ENCODE results near the gene DELE1.
"Not testable (repeated sequence)": the region's sequence is repeated elsewhere in the genome, so short reads cannot be mapped to it uniquely, and the experiment has no call there.

The DELE1 gene

DNA sequence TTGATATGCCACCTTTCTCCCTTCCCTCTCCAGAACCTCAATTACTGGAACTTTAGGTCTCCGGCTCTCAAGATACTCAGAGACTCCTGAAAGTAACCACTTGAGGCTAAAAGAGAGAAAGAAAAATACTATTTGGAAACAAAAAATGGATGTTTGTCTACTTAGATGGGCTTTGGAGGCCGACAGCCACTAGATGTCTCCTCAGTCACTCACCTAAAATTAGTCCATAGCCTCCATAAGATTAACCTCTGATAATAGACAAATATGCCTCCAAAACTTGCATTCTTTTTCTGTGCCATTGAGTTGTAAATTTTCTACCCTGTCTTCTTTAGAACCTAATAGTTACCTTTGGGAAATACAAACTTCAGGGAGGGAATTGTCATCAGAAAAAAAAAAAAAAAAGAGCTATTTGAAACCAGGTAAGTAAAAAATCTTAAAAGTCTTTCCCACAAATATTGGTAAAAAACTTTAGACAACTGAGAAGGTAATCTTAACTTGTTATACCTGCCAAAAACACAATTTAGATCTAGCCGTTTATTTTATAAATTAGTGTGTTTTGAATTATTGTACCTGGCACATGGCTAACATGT lies 34.3 kb upstream of the DELE1 start:
- no peak for DNase-seq (ENCODE audit: low spot score)

DNA sequence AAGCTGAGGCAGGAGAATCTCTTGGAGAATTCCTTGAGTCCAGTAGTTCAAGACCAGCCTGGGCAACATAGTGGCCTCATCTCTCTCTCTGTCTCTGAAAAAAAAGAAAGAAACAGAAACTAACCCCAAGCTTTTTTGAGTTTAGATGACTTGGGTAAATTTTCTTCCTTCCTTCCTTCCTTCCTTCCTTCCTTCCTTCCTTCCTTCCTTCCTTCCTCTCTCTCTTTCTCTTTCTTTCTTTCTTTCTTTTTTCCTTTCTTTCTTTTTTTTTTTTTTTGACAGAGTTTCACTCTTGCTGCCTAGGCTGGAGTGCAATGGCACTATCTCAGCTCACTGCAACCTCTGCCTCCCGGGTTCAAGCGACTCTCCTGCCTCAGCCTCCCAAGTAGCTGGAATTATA lies 33.2 kb upstream of the DELE1 start:
- not testable (repeated sequence) for DNase-seq (ENCODE audit: low spot score)

DNA sequence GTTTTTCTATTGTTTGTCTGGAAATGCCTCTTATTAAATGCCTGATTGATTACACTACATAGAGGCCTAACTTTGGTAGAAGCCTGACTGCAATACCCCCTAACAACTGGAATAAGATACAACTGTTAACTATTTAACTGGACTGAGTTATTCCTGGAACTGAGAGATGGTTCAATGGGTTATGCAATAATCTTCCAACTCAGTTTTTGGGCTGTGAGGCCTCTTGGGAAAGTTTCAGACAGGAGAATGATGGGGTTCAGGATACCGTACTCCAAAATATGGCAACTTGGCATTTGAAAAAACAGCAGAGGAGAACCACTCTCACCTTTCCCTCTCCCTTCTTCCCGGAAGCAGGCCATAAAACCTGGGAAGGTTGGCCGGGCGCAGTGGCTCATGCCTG lies 26.2 kb upstream of the DELE1 start:
- no peak for DNase-seq (ENCODE audit: low spot score)

DNA sequence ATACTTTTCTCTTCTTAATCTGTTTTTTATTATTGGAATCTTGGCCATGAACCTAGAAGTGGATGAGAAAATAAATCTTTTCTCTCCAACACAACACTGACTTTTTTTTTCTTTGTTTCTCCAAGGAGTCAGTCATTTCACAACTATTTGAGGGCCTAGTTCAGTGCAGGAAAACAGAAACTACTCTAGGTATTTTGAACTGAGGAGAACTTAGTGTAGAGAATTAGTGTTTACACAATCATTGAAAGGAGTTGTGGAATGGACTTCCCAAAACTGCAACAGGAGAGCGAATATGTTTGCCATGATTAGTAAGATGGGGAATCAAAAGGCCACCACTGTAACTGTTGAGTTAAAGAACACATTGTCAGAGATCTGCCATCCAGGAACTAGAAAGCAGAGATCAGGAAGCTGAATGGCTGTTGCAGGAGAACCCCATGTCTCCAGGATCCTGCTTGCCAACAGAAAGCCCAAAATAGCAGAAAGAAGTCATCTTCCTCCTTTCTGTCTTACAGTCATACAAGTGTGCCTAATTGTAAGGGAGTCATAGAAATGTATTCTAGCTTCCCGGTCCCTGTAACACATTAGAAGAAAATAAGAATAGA lies 25.1 kb upstream of the DELE1 start:
- no peak for DNase-seq (ENCODE audit: low spot score)

DNA sequence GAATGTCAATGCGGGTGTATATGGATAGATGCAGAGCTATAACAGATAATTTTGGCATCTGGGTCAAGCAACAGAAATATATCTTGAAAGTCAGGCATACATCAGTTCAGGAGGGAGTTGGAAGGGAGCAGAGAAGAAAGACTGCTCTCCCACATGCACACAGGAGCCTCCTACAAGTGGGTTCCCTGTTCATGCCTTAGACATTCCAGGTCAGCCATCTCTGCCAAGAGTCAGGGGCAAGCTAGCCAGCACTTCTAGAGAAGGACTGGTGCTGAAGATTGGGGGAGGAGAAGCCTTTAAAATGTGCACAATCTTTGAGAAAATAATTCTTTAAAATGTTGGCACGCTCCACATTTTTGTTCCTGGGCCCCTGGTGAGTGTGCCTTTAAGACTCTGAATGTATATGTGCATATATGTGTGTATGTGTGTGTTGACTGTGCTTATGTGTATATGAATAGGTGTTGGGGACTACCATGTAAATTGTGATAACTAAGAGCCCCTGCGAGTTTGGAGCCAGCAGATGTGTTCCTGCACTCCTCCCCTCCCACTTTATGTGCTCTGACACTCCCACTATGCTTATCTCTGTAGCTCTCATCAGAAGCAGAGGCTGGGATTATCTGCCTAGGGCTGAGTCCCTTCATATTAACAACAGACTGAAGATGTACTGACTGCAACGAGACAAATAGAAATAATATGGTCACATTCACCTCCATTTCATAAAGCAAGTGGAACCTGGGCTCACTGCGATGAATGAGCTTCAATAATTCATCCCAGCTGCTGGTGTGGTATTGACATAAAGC lies 21.5 kb upstream of the DELE1 start:
- no peak for DNase-seq (ENCODE audit: low spot score)

DNA sequence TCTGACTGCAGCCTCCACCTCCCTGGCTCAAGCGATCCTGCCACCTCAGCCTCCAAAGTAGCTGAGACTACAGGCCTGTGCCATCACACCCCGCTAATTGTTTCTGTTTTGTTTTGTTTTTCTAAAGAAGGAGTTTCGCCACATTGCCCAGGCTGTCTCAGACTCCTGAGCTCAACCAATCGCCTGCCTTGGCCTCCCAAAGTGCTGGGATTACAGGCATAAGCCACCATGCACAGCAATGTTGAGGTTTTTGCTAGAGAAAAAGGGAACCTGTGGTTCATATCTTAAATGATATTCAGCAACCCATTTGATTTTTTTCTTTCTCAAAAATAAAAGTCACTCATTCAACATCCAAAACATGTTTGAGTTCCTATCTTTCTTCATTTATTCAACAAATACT lies 20.4 kb upstream of the DELE1 start:
- no peak for DNase-seq (ENCODE audit: low spot score)

DNA sequence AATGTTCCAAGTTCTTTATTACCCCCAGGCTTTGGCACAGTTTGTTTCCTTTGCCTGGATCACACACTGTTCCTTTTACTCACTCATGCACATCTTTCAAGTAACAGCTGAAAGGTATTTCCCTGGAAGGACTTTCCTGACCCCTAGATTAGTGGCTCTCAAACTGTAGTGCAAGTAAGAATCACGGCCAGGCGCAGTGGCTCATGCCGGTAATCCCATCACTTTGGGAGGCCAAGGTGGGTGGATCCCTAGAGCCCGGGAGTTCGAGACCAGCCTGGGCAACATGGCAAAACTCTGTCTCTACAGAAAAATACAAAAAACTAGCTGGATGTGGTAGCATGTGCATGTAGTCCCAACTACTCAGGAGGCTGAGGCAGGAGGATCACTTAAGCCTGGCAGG lies 19.1 kb upstream of the DELE1 start:
- DNase-seq (ENCODE audit: low spot score), result no peak

DNA sequence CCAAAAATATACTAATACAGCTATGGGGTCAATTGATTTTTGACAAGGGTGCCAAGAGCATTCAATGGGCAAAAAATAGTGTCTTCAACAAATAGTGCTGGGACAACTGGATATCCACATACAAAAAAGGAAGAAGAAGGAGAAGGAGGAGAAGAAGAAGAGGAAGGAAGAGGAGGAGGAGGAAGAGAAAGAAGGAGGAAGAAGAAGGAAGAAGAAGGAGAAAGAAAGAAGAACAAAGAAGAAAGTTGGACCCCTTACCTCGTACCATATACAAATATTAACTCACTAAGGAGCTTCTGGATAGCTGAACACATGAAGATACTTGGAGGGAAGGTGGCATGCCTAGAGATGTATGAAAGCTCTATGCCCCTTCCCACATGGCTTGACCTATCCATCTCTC lies 17.2 kb upstream of the DELE1 start:
- DNase-seq (ENCODE audit: low spot score), result no peak

DNA sequence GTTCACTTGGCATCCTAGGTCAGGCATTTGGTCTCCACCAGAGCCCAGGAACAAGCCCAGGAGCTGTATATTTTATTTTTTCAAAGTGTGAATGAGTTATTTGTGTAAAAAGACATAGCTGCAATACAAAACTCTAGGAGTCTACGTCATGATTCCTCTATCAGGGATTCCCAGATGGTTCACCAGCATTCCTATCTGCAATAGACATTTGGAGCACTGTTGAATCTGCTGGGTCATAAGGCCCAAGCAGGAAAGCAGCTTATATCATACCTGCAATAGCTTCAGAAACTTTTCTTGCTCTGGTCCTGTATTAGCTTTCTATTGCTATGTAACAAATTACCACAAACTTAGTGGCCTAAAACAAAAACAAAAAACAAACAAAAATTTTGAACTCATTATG lies 16.7 kb upstream of the DELE1 start:
- no peak for DNase-seq (ENCODE audit: low spot score)

DNA sequence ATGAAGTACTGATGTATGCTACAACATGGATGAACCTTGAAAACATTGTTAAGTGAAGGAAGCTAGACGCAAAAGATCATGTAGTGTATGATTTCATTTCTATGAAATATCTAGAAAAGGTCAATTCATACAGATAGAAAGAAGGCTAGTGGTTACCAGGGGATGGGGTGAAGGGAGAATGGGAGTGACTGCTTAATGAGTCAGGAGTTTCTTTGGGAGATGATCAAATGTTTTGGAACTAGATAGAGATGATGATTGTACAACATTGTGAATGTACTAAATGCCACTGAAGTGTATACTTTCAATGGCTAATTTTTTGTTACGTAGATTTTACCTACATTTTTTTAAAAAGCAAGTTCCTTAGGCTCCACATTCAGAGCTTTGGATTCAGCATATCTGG lies 14.9 kb upstream of the DELE1 start:
- DNase-seq (ENCODE audit: low spot score), result no peak

DNA sequence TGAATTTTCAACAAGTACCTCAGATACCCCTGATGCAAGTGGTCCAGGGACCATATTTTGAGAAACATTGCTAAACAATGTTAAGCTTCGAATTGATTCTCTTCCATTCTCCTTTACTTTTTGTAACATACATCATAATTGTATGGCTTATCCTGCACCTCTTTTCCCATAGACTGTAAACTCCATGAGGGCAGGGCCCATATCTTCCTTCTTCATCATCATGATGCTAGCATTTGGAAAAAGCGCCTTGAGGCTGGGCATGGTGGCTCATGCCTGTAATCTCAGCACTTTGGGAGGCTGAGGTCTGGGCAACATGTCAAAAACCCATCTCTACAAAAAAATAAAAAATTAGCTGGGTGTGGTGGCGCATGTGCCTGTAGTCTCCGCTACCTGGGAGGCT lies 14.5 kb upstream of the DELE1 start:
- no peak for DNase-seq (ENCODE audit: low spot score)

DNA sequence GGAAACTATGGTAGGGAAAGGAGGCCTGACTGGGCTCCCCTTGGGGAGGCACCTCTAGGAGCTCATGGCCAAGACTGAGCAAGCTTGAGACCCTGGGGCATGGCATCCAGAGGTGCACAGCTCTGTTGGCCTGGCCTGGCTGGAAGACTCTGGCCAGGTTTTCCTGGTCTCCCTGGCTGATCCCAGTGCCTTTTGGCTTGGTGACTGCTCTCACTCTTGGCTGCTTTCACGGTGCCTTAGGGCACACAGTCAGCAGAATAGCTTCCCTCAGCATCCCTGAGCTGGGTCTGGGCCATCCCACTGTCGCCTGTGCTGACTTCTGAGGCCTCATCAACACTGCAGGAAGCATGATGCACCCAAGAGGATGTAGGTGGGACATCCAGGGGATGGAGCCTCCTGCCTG lies 13.4 kb upstream of the DELE1 start:
- DNase-seq (ENCODE audit: low spot score), result no peak

DNA sequence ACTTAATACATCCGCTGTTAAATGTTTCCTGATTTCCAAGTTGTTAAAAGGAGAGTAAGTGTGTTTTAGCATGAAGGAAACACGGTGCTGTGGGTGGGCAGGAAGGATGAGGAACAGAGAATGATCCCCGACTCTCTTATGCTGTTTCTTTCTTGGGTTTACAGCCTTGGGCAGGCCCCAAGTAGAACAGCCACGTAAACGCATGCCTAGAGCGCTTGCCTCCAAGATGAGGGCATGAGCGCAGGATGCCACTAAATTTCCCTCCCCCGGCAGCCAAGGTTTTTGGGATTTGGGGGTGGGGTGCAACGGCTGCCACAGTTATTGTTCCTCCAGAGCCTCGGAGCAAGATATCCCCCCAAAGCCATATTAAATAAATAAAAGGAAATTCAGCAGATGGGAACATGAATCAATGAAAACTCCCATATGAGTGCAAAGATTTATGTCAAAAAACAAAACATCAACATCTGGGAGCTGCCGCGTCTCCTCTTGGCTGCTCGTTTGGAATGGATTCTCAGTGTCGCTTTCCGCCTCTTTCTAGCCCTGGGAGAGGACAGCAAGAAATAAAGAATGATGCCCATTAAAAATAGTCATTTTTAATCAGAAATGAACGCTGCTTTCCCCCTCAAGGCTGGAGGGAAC lies 10.0 kb upstream of the DELE1 start:
- no peak for DNase-seq (ENCODE audit: low spot score)

DNA sequence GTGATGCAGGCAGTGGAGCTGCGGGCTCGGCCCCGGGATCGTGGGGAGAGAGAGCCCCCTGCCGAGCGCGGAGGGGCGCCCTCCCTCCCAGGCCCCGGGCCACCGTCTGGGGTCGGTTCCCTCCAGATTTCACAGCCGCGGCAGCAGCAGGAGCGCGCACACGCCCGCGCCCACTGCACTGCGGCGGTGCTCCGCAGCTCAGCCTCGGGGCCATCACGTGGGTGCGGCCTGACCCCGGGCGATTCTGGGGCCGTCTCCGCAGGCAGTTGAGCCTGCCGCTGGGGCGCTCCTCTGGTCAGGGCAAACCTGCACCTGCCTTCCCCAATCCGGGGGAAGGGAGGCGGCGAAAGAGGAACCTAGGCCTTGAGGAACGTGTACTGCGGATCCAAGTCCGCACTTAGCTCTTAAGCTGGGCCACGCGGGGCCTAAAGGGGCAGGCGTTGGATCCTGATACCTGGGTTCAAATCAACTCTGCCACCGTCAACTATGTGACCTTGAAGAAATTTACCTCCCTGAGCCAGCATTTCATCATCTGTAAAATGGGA lies 9.4 kb upstream of the DELE1 start:
- DNase-seq (ENCODE audit: low spot score), result peak; percentile 72

DNA sequence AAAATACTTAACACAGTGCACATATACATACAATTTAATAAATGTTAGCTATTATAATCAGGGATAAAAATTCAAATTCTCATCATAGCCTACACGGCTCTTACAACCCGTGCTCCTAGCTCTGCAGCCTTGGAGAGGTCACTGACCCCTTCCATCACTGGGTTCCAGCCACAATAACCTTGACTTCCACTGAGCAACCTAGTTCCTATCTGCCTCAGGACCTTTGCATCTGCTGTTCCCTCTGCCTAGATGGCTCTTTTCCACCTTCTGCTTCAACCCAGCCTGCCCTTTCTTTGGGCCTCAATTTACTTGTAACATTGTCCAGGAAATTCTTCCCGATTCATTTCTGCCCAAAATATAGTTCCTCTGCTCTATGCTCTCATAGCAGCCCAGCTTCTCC lies 8.9 kb upstream of the DELE1 start:
- DNase-seq (ENCODE audit: low spot score), result no peak

DNA sequence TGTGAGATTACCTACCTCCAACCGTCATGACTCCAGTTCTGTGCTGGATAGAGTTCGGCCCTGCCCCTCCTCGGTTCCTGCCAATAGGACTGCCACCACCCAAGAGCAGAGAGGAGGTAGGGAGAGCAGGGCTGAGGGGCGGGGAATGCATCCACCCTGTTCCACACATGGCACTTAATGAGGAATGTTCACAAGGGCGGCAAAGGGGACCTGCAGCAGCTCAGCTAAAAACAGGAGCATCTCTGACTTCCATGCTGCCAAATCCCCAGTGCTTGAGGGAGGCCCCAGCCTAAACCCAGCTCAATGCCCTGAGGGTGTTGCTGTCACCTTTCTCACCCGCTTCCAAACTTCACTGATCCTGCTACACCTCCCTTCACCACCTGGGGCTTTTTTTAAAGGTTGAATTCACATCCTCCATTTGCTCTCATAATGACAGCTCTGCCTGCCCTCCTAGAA lies 7.8 kb upstream of the DELE1 start:
- DNase-seq (ENCODE audit: low spot score), result no peak

DNA sequence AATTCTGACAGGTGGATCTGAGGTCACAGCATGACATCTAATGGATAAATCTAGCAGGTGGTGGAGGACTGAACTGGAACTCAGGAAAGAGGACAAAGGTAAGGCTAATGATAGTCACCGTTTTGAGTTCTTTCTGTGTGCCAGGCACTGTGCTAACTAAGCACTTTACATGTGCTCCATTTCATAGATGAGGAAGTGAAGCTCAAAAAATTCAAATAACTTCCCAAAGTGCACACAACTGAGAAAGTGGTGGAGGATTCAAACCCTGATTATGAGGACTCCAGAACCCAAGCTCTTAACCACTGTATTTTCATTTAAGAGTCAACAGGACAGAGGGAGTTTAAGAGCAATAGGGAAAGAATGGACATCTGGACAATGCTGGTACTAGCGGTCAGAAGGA lies 7.1 kb upstream of the DELE1 start:
- DNase-seq (ENCODE audit: low spot score), result no peak

DNA sequence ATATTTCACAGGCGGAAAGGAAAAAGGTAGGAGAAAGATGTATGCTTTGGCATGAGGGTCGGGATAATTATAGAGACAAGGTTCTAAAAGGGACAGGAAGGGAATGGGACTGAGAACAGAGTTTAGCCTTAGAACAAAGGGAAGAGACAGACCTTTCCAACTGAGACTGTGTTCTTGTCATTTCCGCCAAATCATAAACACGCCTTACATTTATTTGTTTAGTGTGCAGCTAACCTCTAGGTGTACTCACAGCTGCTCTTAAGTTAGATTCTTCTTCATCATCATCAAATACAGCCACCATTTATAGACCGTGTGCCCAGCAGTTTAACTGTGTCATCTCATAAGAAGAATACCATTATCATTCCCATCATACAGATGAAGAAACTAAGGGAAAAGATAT lies 5.9 kb upstream of the DELE1 start:
- no peak for DNase-seq (ENCODE audit: low spot score)

DNA sequence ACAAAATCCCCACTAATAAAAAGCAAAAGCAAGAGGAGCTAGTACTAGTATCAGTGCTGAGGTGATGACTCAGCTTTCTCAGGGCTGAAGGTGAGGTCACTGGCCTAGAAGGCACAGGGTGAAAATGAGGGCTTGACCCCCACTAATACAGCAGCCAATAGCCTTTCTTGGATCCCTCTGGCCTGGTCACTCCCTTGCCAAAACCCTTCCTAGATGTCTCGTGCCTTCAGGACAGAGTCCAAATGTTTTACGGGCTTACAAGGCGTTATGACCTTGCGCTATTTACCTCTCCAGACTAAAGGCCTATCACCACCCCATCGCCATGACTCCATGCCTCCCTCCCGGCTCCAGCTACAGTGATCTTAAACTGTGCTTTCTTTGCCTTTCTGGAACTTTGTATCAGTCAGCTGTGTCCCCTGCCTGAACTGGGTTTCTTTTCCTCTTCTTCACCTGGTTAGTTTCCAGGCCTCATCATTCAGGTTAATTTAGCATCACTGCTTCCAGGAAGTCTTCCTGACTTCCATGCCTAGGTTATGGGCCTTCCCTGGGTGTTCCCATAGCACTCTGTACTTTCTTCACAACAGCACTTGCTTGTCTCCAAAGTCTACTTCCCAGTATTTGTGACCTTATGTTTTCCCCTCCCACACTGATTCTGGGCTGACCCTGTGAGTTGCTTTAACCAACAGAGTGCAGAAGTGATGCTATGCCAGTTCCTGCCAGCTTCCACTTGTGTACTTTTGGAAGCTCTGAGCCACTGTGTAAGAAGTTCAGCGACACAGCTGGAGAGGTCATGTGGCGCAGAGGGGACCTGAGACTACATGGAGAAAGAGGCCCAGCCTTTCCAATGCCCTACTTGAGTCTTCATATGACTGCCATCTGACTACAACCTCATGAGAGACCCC lies 4.2 kb upstream of the DELE1 start:
- no peak for DNase-seq (ENCODE audit: low spot score)

DNA sequence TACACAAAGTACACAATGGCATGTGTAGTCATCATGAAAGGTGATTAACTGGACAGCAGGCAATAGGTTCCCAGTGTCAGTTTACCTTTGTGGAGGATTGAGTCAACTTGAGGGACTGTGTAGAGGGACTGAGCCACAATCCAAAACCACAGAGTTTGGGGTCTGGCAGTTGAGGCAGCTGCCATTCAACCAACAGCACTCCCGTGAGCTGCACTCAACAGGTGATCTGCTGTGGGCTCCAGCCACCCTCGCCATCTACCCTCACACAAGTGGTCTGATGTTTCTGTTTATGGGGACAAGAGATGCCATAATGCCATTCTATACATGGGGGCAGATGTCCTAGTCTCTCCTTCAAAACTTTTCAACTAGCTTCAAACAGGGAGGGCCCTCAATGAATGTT lies 2.9 kb upstream of the DELE1 start:
- DNase-seq (ENCODE audit: low spot score), result no peak

DNA sequence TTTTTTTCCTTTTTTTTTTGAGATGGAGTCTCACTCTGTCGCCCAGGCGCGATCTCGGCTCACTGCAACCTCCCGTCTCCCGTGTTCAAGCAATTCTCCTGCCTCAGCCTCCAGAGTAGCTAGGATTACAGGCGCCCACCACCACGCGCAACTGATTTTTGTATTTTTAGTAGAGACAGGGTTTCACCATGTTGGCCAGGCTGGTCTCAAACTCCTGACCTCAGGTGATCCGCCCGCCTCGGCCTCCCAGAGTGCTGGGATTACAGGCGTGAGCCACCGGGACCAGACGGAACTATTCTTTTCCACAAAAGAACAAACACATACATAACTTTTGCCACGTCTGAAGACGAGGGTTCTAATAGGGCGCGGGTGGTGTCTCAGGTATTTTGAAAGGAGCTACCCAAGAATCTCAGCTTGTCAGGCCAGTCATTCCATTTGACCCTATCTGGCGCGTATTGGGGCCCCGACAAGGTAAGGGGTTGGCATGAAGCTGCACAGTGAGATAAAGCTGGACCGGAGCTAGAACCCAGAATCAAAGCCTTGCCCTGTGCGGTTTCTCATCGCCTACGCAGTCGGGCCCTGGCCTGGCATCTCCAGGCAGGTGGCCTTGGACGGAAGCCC lies 734 bp upstream of the DELE1 start:
- not testable (repeated sequence) for DNase-seq (ENCODE audit: low spot score)
